H4 (cell line): ENCODE results near the gene AVPR1A. TPM values are rescaled to one million over a fixed set of nuclear protein-coding genes. Genes with fewer than 3 reads are reported as not detected.
"Not testable (repeated sequence)": the region's sequence is repeated elsewhere in the genome, so short reads cannot be mapped to it uniquely, and the experiment has no call there.

Source experiments
- DNase-seq: peaks from one replicate; pipeline ENCODE4 v3.0.0-alpha.2; 2015; ENCODE audit warnings: low spot score
- total RNA-seq: library from RNA; depleted of rRNA; stranded (reverse); fragments of >200 nt; shearing (Covaris generic); gene quantifications from 2 replicates; pipeline ENCODE4 v1.2.3, GENCODE V29; 2014; rRNA removed

Gene AVPR1A
- not detected in 2 replicates for total RNA-seq

GRCh38 chr12:63150713-63151622 is at the start of gene AVPR1A:
TSS of gene AVPR1A (minus strand) at chr12:63151201. CDS start at chr12:63150836, 365 bp downstream.
- DNase-seq, result no peak

- no peak for DNase-seq
These were observed 45.2 kb upstream of the AVPR1A start for GRCh38 chr12:63196168-63196567.

GRCh38 chr12:63179224-63179623 is 28.2 kb upstream of the AVPR1A start:
- DNase-seq, result no peak

DNA sequence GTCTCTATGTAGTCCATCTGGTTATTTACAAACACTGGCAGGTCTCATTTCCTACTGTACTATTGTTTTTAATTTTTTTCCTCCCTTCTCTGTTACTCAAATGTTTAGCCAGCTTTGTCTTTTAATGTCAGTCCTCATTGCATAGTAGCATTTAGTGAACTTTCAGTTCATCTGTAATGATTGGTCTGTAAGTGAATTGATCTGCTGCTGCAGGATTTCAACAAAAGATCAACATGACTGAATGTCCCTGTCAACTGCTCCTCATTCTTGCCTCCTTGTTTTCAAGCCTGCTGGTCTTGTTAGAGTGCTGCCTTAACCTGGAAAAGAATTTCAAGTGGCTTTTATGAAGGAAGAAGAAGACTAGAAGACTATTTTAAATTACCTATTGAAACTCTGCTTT is 19.3 kb upstream of the AVPR1A start:
- no peak for DNase-seq

DNA sequence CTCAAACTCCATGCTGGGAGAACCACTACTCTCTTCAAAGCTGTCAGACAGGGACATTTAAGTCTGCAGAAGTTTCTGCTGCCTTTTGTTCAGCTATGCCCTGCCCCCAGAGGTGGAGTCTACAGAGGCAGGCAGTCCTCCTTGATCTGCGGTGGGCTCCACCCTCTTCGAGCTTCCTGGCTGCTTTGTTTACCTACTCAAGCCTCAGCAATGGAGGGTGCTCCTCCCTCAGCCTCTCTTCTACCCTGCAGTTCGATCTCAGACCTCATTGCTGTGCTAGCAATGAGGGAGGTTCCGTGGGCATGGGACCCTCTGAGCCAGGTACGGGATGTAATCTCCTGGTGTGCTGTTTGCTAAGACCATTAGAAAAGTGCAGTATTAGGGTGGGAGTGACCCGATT is 16.7 kb upstream of the AVPR1A start:
- DNase-seq, result not testable (repeated sequence)

DNA sequence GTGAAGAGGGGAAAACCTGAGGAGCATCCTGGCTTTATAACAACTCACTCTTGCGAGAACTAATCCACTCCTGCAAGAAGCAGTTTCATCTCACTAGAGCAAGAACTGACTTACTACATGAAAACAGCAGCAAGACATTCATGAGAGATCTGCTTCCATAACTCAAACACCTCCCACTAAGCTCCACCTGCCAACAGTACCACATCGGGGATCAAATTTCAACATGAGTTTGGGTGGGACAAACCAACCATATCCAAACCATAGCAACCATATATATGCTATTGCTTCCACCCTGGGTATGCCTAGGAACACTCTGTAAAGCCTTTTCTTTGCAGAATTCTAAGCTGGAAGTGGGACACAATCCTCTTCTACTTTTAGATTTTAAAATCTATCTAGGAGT is 13.9 kb upstream of the AVPR1A start:
- no peak for DNase-seq

- peak; percentile 67 for DNase-seq
These were observed 12.5 kb upstream of the AVPR1A start for GRCh38 chr12:63163541-63163940.

GRCh38 chr12:63155375-63155774 is 4.4 kb upstream of the AVPR1A start:
- no peak for DNase-seq

DNA sequence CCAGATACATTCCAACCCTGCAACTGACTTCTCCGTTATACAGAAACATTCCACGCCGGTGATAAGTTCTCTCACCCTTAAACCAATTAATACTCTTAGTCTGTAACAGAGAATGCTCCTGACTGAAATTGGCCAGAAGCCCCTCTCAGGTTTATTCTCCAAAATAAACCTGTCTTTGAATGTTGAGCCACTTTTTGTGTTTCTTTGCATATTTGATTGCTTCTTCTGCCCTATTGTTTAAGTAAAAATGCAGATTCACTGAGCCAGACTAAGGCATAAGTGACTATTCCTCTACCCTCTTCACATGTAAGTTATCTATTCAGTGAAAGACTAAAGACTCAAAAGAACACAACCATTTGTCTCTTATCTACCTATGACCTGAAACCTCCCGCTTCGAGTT is 3.6 kb upstream of the AVPR1A start:
- no peak for DNase-seq

- no peak for DNase-seq
These were observed 1.3 kb upstream of the AVPR1A start for GRCh38 chr12:63152321-63152700.

DNA sequence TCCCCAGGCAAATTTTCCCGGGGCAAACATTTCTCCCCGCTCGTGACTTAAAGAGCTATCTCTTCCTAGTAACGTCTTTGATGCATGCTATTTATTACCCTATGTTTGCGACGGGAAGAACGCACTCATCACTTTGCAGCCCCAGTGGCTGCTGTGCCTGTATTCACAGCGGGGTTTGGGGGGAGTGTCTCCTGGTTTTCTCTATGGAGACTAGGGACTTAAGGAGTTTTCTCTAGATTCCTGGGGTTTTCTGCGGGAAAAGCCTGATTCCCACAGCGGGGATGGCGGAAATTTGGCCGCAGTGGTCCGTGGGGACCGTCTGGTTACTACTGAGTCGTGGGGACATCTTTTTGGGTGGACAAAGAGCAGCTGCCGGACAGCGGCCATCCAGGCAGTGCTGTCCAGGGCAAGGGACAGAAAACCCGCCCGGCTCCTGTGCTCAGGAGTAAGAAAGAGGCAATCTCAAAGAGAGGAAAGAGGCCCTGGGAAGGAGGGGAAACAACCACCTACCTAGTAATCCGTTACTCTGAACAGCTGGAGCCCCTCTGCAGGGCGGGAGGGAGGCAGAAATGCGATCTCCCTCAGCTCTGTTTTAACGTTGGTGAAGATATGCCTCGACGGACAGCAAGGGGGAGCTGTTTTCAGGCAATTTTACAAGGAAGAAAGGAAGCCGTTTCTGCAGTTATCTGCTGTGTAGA is 771 bp upstream of the AVPR1A start:
- peak; percentile 39 for DNase-seq

DNA sequence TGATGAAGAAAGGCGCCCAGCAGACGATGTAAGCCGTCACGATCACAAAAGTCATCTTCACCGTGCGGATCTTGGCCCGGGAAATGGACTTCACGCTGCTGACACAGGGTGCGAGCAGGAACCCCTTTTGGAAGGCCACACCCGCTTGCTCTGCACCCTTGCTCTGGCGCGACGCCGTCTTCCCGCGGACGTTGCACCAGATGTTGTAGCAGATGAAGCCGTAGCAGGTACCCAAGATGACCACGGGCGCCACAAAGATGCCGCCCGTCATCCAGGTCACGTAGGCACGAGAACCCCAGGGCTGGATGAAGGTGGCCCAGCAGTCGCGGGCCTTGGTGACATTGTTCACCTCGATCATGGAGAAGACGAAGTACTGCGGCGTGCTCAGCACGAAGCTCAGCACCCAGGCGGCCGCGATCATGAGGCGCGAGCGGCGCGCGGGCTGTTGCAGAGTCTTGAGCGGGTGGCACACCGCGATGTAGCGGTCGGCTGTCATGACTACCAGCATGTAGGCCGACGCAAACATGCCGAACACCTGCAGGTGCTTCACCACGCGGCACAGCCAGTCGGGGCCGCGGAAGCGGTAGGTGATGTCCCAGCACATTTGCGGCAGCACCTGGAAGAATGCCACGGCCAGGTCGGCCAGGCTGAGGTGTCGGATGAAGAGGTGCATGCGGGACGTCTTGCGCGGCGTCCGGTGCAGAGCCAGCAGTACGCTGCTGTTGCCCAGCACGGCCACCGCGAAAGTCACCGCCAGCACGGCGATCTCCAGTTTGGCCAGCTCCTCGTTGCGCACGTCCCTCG is 890 bp downstream of the AVPR1A start:
- no peak for DNase-seq

GRCh38 chr12:63144556-63144955 is 6.4 kb downstream of the AVPR1A start:
- no peak for DNase-seq

DNA sequence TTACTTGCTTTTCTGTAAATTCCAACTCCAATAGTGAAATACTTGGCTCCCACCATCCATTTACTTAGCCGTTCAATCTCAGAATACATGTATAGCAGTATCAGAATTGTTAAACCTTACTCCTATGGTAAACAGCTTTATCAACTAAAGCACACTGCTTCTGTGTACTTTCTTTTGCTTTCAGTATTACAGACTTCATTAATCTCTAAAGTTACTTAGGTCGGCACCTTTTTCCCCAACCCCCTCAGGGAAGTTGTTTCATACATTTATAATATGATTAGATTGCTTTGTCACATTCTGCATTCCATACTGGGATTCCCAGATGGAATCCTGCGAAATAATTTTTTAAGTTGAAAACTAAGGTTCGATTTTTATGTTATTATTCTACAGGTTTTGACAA is 12.5 kb downstream of the AVPR1A start:
- DNase-seq, result no peak

- no peak for DNase-seq
These were observed 17.0 kb downstream of the AVPR1A start for GRCh38 chr12:63133981-63134380.

DNA sequence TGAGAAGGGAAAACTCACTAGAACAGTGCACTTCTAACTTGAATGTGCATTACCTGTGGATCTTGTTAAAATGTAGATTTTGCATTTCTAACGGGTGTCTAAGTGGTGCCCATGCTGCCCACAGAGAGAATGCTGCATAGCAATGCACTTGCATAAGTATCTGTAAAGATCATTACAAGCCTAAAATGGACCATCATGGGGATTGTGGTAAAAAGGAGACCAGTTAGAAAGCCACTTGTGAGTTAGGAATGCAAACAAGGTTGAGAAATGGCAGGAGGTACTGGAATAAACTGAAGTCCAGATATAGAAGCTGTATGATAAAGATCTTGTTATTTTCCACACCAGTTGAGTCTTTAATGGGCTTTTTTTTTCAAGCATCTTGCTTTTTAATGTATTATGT is 18.8 kb downstream of the AVPR1A start:
- DNase-seq, result no peak

- DNase-seq, result no peak
These were observed 21.1 kb downstream of the AVPR1A start for GRCh38 chr12:63129927-63130326.

DNA sequence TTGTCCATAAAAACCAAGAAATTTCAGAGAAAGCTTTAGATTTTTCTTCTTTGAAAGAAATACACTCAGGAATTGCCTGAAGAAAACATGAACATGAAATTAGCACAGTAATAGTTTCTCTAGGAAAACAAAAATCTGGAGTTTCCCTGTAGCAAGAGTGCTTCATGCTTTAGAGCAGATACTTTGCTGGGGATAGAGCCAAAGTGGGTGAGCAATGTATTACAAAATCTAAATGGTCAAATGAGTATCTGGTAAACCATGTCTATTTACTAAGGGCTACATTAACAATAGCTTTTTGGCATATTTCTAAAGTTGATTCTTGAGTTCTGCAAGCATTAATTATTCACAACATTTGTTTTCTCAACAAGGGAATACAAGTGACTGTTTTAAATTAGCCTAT is 26.2 kb downstream of the AVPR1A start:
- DNase-seq, result no peak

DNA sequence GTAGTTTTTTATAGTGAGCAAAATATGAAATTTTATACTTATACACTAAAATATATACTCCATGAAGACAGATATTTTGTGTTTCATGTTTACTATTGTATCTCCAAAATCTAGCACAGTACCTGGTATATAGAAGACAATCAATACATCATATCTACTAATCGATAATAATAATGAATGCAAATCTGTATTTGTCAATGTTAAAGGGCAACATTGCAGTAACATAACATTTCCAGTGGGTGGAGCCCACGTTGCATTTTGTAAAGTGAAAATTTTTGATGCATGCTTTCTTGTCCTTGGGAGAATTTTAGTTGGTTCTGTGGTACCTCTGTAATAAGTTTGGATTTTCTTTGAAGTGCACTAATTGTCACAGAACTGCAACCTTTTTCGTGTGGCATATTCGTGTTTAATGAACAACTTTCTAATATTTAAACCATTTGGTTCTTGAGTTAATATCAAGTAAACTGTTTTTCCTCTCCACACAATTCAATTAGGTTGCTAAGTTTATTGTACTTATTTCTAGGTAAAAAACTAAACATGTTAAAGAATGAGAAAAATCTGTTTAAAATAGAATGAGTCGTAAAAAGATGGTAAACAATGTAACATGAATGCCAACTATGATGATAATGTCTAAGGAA is 47.4 kb downstream of the AVPR1A start:
- DNase-seq, result no peak

- DNase-seq, result no peak
These were observed 49.1 kb downstream of the AVPR1A start for GRCh38 chr12:63101920-63102319.

GRCh38 chr12:63098851-63099250 is 52.1 kb downstream of the AVPR1A start:
- no peak for DNase-seq
